KBM-7 (cell line): ENCODE results near the gene ZBTB7B.

Experiments used
- DNase-seq: peaks from one replicate; pipeline ENCODE4 v3.0.0-alpha.2; 2015
- in situ Hi-C: fragments of 300-500 bp; cut with MboI; formaldehyde crosslinking; loops from 2 replicates; pipeline ENCODE4 v1.14.3; 2020; ENCODE audit warnings: low sequenced_read_pairs, low pct_unique_long_range_greater_than_20kb, mixed read lengths

Gene ZBTB7B

DNA sequence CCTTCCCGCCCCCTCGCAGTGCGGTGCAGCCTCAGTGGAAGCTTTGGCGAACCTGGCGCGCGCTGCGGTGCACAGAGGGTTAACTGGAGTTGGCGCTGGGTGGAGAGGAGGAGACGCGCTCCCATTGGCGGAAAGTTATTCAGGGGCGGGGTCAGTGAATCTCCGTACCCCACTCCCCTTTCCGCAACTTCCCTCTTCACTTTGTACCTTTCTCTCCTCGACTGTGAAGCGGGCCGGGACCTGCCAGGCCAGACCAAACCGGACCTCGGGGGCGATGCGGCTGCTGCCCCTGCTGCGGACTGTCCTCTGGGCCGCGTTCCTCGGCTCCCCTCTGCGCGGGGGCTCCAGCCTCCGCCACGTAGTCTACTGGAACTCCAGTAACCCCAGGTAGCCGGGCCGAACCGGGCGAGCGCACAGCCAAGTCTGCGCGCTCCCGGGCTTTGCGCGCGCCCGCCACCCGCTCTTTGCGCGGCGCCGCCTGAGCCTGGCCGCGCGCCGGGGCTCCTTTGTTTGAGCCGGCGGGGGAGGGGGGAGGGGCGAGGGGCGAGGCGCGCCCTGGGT, 61.0 kb downstream of the ZBTB7B start, which contains the start of gene EFNA4:
Gene EFNA4, plus strand, starts transcription at position 191 of the 561 bp plus-strand sequence. Its CDS starts 84 bp downstream, at position 275.
- peak; percentile 98 for DNase-seq
- in situ Hi-C loops: no loop called here

- peak; percentile 49 for DNase-seq
- in situ Hi-C loops: no loop called here
These were observed 61.7 kb downstream of the ZBTB7B start for GRCh38 chr1:155064111-155064831.

GRCh38 chr1:155064832-155065429, 62.3 kb downstream of the ZBTB7B start:
- in situ Hi-C loops: no loop called here
- DNase-seq: no peak

DNA sequence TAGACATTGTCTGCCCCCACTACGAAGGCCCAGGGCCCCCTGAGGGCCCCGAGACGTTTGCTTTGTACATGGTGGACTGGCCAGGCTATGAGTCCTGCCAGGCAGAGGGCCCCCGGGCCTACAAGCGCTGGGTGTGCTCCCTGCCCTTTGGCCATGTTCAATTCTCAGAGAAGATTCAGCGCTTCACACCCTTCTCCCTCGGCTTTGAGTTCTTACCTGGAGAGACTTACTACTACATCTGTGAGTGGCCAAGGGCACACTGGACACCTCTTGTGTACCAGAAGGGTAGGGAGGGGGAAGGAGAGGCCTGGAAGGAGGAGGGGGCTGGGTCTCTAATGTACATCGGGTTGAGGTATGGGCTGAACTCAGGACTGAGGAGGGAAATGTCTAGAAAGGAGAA, 64.2 kb downstream of the ZBTB7B start:
- in situ Hi-C loops: no loop called here

More for the DNA sequence above, 64.2 kb downstream of the ZBTB7B start:
- DNase-seq: no peak
